Smooth muscle cell (in vitro differentiated cells): ENCODE results near the gene DBP. TPM values are rescaled to one million over a fixed set of nuclear protein-coding genes. Genes with fewer than 3 reads are reported as not detected.
A peak's percentile ranks its signal among the peaks of the same experiment; 100 is the strongest.

Experiments
- DNase-seq: peaks from one replicate; lab custom pipeline; 2025; ENCODE audit not compliant: unreplicated experiment; lab: John Stamatoyannopoulos, UW
- H2AFZ ChIP-seq: fragments of 200-600 bp; sonication (generic); 2 replicates; pipeline ENCODE4 v1.6.0; 2016; ENCODE audit warnings: antibody characterized with exemption, low read depth, mild to moderate bottlenecking
- H3F3A ChIP-seq: fragments of 200-600 bp; sonication (generic); 2 replicates; pipeline ENCODE4 v1.6.0; 2017; ENCODE audit warnings: antibody characterized with exemption, low read depth
- H3K27ac ChIP-seq: fragments of 200-600 bp; sonication (generic); 2 replicates; pipeline ENCODE4 v1.5.1; 2016; ENCODE audit warnings: low read depth, mild to moderate bottlenecking
- H3K27me3 ChIP-seq: fragments of 200-600 bp; sonication (generic); 2 replicates; pipeline ENCODE4 v1.6.1; 2016; ENCODE audit warnings: low read depth, mild to moderate bottlenecking
- H3K36me3 ChIP-seq: fragments of 200-600 bp; sonication (generic); 2 replicates; pipeline ENCODE4 v1.5.1; 2016; ENCODE audit warnings: low read depth
- H3K4me1 ChIP-seq: fragments of 200-600 bp; sonication (generic); 2 replicates; pipeline ENCODE4 v1.5.1; 2016; ENCODE audit warnings: low read depth
- H3K4me2 ChIP-seq: fragments of 200-600 bp; sonication (generic); 2 replicates; pipeline ENCODE4 v1.6.0; 2016; ENCODE audit warnings: mild to moderate bottlenecking
- H3K4me3 ChIP-seq: fragments of 200-600 bp; sonication (generic); 2 replicates; pipeline ENCODE4 v1.5.1; 2016; ENCODE audit warnings: mild to moderate bottlenecking
- H3K79me2 ChIP-seq: fragments of 200-600 bp; sonication (generic); 2 replicates; pipeline ENCODE4 v1.6.0; 2016; ENCODE audit warnings: low read depth, mild to moderate bottlenecking
- H3K9ac ChIP-seq: fragments of 200-600 bp; sonication (generic); 2 replicates; pipeline ENCODE4 v1.6.0; 2016; ENCODE audit warnings: low read depth
- H3K9me3 ChIP-seq: fragments of 200-600 bp; sonication (generic); replicated peaks from 2 replicates; pipeline ENCODE4 v1.5.1; 2016; ENCODE audit warnings: low read depth
- H4K20me1 ChIP-seq: fragments of 200-600 bp; sonication (generic); 2 replicates; pipeline ENCODE4 v1.6.0; 2016; ENCODE audit warnings: low read depth
- WGBS: methylation state at CpG from one replicate; pipeline ENCODE4 v1.1.7; 2016; ENCODE audit warnings: low lambda C conversion rate; 5-methylcytosine and 5-hydroxymethylcytosine counted together
- polyA plus RNA-seq: library from polyadenylated mRNA; unstranded; fragments of >200 nt; fragmentation: Nextera tagmentation; extraction: Ambion mirVana; gene quantifications from 2 replicates; pipeline ENCODE4 v1.2.1, GENCODE V29; 2016
- total RNA-seq: library from RNA; depleted of rRNA; stranded (reverse); fragments of >200 nt; gene quantifications from 2 replicates; pipeline ENCODE4 v1.2.3, GENCODE V29; 2014
- TF ChIP-seq, protein P1 (sequence below): fragments of 200-600 bp; sonication (generic); IDR thresholded peaks from 2 replicates; pipeline ENCODE4 v1.5.1; 2017; ENCODE audit warnings: borderline replicate concordance, mild to moderate bottlenecking, antibody characterized with exemption; ENCODE audit not compliant: insufficient read depth, poor library complexity, severe bottlenecking

The DBP gene
- total and polyA plus RNA-seq, 2 experiments from 2014 or later = 3.5 to 6.9 TPM

- H3K4me3 ChIP-seq = no peak overlapping the region
- TF ChIP-seq, protein P1, sequence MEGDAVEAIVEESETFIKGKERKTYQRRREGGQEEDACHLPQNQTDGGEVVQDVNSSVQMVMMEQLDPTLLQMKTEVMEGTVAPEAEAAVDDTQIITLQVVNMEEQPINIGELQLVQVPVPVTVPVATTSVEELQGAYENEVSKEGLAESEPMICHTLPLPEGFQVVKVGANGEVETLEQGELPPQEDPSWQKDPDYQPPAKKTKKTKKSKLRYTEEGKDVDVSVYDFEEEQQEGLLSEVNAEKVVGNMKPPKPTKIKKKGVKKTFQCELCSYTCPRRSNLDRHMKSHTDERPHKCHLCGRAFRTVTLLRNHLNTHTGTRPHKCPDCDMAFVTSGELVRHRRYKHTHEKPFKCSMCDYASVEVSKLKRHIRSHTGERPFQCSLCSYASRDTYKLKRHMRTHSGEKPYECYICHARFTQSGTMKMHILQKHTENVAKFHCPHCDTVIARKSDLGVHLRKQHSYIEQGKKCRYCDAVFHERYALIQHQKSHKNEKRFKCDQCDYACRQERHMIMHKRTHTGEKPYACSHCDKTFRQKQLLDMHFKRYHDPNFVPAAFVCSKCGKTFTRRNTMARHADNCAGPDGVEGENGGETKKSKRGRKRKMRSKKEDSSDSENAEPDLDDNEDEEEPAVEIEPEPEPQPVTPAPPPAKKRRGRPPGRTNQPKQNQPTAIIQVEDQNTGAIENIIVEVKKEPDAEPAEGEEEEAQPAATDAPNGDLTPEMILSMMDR = peak; percentile 79
- no peak overlapping the region for H3K27ac ChIP-seq
- H3K4me1 ChIP-seq = peaks cover 7% of the 10 kb centered on the region
- H3K9me3 ChIP-seq = no peaks in the 10 kb centered on the region
- WGBS = 39% methylated on average over 28 of the region's 28 CpGs
- H3K79me2 ChIP-seq = no peaks in the 10 kb centered on the region
- no peaks in the 10 kb centered on the region for H3K36me3 ChIP-seq
- peak overlapping the region; percentile 27 for H3K4me2 ChIP-seq
- H3K27me3 ChIP-seq = no peaks in the 10 kb centered on the region
- no peak overlapping the region for H2AFZ ChIP-seq
- H4K20me1 ChIP-seq = no peaks in the 10 kb centered on the region
- peak; percentile 36 for DNase-seq
- no peaks in the 10 kb centered on the region for H3F3A ChIP-seq
- no peak overlapping the region for H3K9ac ChIP-seq
Observed at GRCh38 chr19:48674921-48675824, 38.0 kb upstream of the DBP start.

DNA sequence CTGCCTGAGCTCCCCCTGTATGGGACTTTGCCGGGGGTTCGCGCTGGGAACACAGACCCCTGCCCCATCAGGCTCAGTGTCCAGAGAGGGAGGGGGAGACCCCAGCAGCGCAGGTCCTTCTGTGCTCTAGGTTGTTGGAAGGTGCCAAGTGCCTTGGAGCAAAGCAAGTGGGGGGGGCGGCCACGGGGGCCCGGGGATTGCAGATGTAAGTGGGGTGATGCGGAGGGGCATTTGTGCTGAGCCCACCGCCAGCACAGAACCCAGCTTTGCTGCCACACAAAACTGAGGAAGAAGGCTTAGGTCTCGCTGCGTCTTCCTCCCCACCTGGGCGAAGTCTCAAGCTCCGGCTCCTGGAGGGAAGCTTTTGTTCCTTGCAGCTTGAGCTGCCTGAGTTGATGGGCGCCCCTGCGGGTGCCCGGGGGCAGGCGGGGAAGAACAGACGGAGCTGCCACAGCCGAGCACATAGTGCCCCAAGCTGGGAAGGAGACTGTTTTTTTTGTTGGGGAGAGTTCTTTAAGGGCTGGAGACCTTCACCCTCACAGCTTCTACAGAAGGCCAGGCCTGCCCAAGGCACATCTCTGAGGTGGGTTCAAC is 37.1 kb upstream of the DBP start:
- Histone ChIP-seq H3K27me3 (no peaks in the 10 kb centered on the region), H4K20me1 (no peaks in the 10 kb centered on the region), H3F3A (no peaks in the 10 kb centered on the region), H3K4me1 (peaks cover 7% of the 10 kb centered on the region), H3K4me3 (no peak overlapping the region), H3K9ac (no peak overlapping the region), H3K79me2 (no peaks in the 10 kb centered on the region), H3K36me3 (no peaks in the 10 kb centered on the region), H3K4me2 (no peak overlapping the region), H3K27ac (no peak overlapping the region), H2AFZ (no peak overlapping the region), H3K9me3 (no peaks in the 10 kb centered on the region)
- TF ChIP-seq, protein P1 = no peak
- 86% methylated on average over 15 of the region's 19 CpGs for WGBS
- no peak for DNase-seq

GRCh38 chr19:48673436-48674100 is 36.4 kb upstream of the DBP start:
- Histone ChIP-seq H4K20me1 (no peaks in the 10 kb centered on the region), H3K4me2 (no peak overlapping the region), H3K27me3 (no peaks in the 10 kb centered on the region), H2AFZ (no peak overlapping the region), H3K4me1 (peaks cover 7% of the 10 kb centered on the region), H3K4me3 (no peak overlapping the region), H3K9ac (no peak overlapping the region), H3K9me3 (no peaks in the 10 kb centered on the region), H3F3A (no peaks in the 10 kb centered on the region), H3K79me2 (no peaks in the 10 kb centered on the region), H3K27ac (no peak overlapping the region), H3K36me3 (no peaks in the 10 kb centered on the region)
- WGBS = 78% methylated on average over 25 of the region's 25 CpGs
- TF ChIP-seq, protein P1 = no peak
- no peak for DNase-seq
